Thymus (tissue), 14 donors: ENCODE data around the gene RIMKLB. TPM values are rescaled to one million over a fixed set of nuclear protein-coding genes. Genes with fewer than 3 reads are reported as not detected.
A peak's percentile ranks its signal among the peaks of the same experiment; 100 is the strongest.

ENCODE experiments used
- DNase-seq, 9 donors: peaks; one replicate each; pipeline ENCODE4 v3.0.0-alpha.2; 2013; ENCODE audit warnings: low spot score in 9 of 9, low read depth in 6 of 9, missing footprints in 1 of 9
- H3K27ac ChIP-seq, 2 donors: one replicate each; pipeline ENCODE4 v1.5.1; 2013; ENCODE audit warnings: control low read depth in 1 of 2, low read depth in 1 of 2, low read length in 1 of 2, mild to moderate bottlenecking in 1 of 2, moderate library complexity in 1 of 2
- H3K27me3 ChIP-seq, 2 donors: one replicate each; pipeline ENCODE4 v1.5.1; 2013; ENCODE audit warnings: low read length in 1 of 2; ENCODE audit not compliant: control insufficient read depth in 2 of 2, insufficient read depth in 1 of 2
- H3K36me3 ChIP-seq, 2 donors: one replicate each; pipeline ENCODE4 v1.5.1; 2013; ENCODE audit warnings: low read length in 1 of 2, mild to moderate bottlenecking in 1 of 2, moderate library complexity in 1 of 2; ENCODE audit not compliant: control insufficient read depth in 2 of 2, insufficient read depth in 2 of 2
- H3K4me1 ChIP-seq, 2 donors: one replicate each; pipeline ENCODE4 v1.5.1; 2013; ENCODE audit warnings: low read length in 2 of 2; ENCODE audit not compliant: control insufficient read depth in 2 of 2, insufficient read depth in 2 of 2
- H3K4me3 ChIP-seq, 2 donors: one replicate each; pipeline ENCODE4 v1.5.1; 2013; ENCODE audit warnings: low read length in 2 of 2, control low read depth in 1 of 2, mild to moderate bottlenecking in 1 of 2
- H3K9me3 ChIP-seq, 2 donors: one replicate each; pipeline ENCODE4 v1.5.1; 2013; ENCODE audit warnings: low read length in 1 of 2, mild to moderate bottlenecking in 1 of 2; ENCODE audit not compliant: control insufficient read depth in 2 of 2, insufficient read depth in 1 of 2
- WGBS: extraction: QIAGEN DNeasy Blood & Tissue Kit; methylation state at CpG from one replicate; pipeline ENCODE4 v1.1.7; 2013; 5-methylcytosine and 5-hydroxymethylcytosine counted together
- long read RNA-seq, 10 donors: transcript quantifications; one replicate each; lab custom pipeline, GENCODE V29; 2026
- polyA plus RNA-seq: library from polyadenylated mRNA; stranded (reverse); fragments of 200-250 nt; gene quantifications from one replicate; pipeline ENCODE4 v1.2.3, GENCODE V29; 2013
- total RNA-seq: library from RNA; stranded (reverse); fragments of 120-200 nt; gene quantifications from one replicate; pipeline ENCODE4 v1.2.4, GENCODE V29; 2013
- donor health status: healthy.

The RIMKLB gene
- total RNA-seq (44.1 TPM), polyA plus RNA-seq (95.5 TPM)
- long read RNA-seq, donor 1, transcript RIMKLB-203 (2 exons, 1,893 nt) = major isoform, 5 of 5 reads
- long read RNA-seq, donor 1, partial matches to known transcripts = 0 of 5 reads
- long read RNA-seq, donor 1, other reads (novel, unspliced or antisense) = 0 of 5 reads
- long read RNA-seq, donor 2 = 0 reads
- long read RNA-seq, donor 3, transcript RIMKLB-203 (2 exons, 1,893 nt) = major isoform, 14 of 19 reads
- long read RNA-seq, donor 3, transcript RIMKLB-205 (6 exons, 2,236 nt) = minor isoform, 5 of 19 reads
- long read RNA-seq, donor 3, partial matches to known transcripts = 0 of 19 reads
- long read RNA-seq, donor 3, other reads (novel, unspliced or antisense) = 0 of 19 reads
- long read RNA-seq, donor 4, transcript RIMKLB-203 (2 exons, 1,893 nt) = major isoform, 9 of 12 reads
- long read RNA-seq, donor 4, partial matches to known transcripts = 0 of 12 reads
- long read RNA-seq, donor 4, other reads (novel, unspliced or antisense) = 0 of 12 reads
- long read RNA-seq, donor 5, full-length matches to known transcripts = 39 of 59 reads
- long read RNA-seq, donor 5, partial matches to known transcripts = 20 of 59 reads
- long read RNA-seq, donor 5, other reads (novel, unspliced or antisense) = 0 of 59 reads
- long read RNA-seq, donor 6, transcript RIMKLB-205 (6 exons, 2,236 nt) = minor isoform, 8 of 21 reads
- long read RNA-seq, donor 6, transcript RIMKLB-203 (2 exons, 1,893 nt) = major isoform, 12 of 21 reads
- long read RNA-seq, donor 6, partial matches to known transcripts = 0 of 21 reads
- long read RNA-seq, donor 6, other reads (novel, unspliced or antisense) = 0 of 21 reads
- long read RNA-seq, donor 7, transcript RIMKLB-203 (2 exons, 1,893 nt) = major isoform, 9 of 15 reads
- long read RNA-seq, donor 7, partial matches to known transcripts = 5 of 15 reads
- long read RNA-seq, donor 7, other reads (novel, unspliced or antisense) = 0 of 15 reads
- long read RNA-seq, donor 8, transcript RIMKLB-205 (6 exons, 2,236 nt) = major isoform, 5 of 7 reads
- long read RNA-seq, donor 8, partial matches to known transcripts = 0 of 7 reads
- long read RNA-seq, donor 8, other reads (novel, unspliced or antisense) = 0 of 7 reads
- long read RNA-seq, donor 9, transcript RIMKLB-203 (2 exons, 1,893 nt) = major isoform, 9 of 12 reads
- long read RNA-seq, donor 9, partial matches to known transcripts = 0 of 12 reads
- long read RNA-seq, donor 9, other reads (novel, unspliced or antisense) = 0 of 12 reads
- long read RNA-seq, donor 10, full-length matches to known transcripts = 11 of 11 reads
- long read RNA-seq, donor 10, partial matches to known transcripts = 0 of 11 reads
- long read RNA-seq, donor 10, other reads (novel, unspliced or antisense) = 0 of 11 reads

GRCh38 chr12:8697476-8698131, at the start of gene RIMKLB:
RIMKLB (plus strand) TSS chr12:8697991; CDS start chr12:8713867, 15,876 bp downstream.
- H3K27me3 ChIP-seq = no peaks in the 10 kb centered on the region
- H3K27ac ChIP-seq = peak within 1 kb of the TSS; percentile 90 to 93
- DNase-seq = peak in 8 of 9 donors; percentile 55 to 92 (median 80)
- under 1% methylated on average over 88 of the region's 88 CpGs for WGBS
- H3K4me3 ChIP-seq = peak within 1 kb of the TSS; percentile 87 to 94
- H3K4me1 ChIP-seq = peaks cover 9 to 27% of the 10 kb centered on the region in 2 donors
- H3K9me3 ChIP-seq = no peaks in the 10 kb centered on the region
- peaks cover 0 to 3% of the 10 kb centered on the region in 2 donors for H3K36me3 ChIP-seq

GRCh38 chr12:8648576-8649205, 49.1 kb upstream of the RIMKLB start:
- Histone ChIP-seq H3K27ac (peak overlapping the region in 1 of 2 donors; percentile 87), H3K36me3 (no peaks in the 10 kb centered on the region), H3K27me3 (no peaks in the 10 kb centered on the region), H3K4me3 (no peak overlapping the region), H3K4me1 (peaks cover 17 to 32% of the 10 kb centered on the region in 2 donors), H3K9me3 (no peaks in the 10 kb centered on the region)
- peak; percentile 36 to 84 (median 57) for DNase-seq
- WGBS = 42% methylated on average over 8 of the region's 8 CpGs

GRCh38 chr12:8655421-8655820, 42.4 kb upstream of the RIMKLB start:
- no peaks in the 10 kb centered on the region for H3K27me3 ChIP-seq
- no peaks in the 10 kb centered on the region for H3K9me3 ChIP-seq
- peaks cover 0 to 13% of the 10 kb centered on the region in 2 donors for H3K4me1 ChIP-seq
- H3K4me3 ChIP-seq = no peak overlapping the region
- no peak overlapping the region for H3K27ac ChIP-seq
- no peak for DNase-seq
- no peaks in the 10 kb centered on the region for H3K36me3 ChIP-seq
- 95% methylated on average over 6 of the region's 6 CpGs for WGBS

- 98% methylated on average over 1 of the region's 1 CpG for WGBS
- H3K4me1 ChIP-seq = peaks cover 0 to 13% of the 10 kb centered on the region in 2 donors
- H3K36me3 ChIP-seq = no peaks in the 10 kb centered on the region
- no peak overlapping the region for H3K27ac ChIP-seq
- no peaks in the 10 kb centered on the region for H3K27me3 ChIP-seq
- DNase-seq = no peak
- H3K9me3 ChIP-seq = no peaks in the 10 kb centered on the region
- no peak overlapping the region for H3K4me3 ChIP-seq
Measured at GRCh38 chr12:8658346-8658745, 39.4 kb upstream of the RIMKLB start.

GRCh38 chr12:8661016-8661415, 36.8 kb upstream of the RIMKLB start:
- Histone ChIP-seq H3K27me3 (no peaks in the 10 kb centered on the region), H3K4me3 (no peak overlapping the region), H3K36me3 (no peaks in the 10 kb centered on the region), H3K27ac (no peak overlapping the region), H3K4me1 (peaks cover 0 to 10% of the 10 kb centered on the region in 2 donors), H3K9me3 (no peaks in the 10 kb centered on the region)
- 97% methylated on average over 3 of the region's 3 CpGs for WGBS
- no peak for DNase-seq

GRCh38 chr12:8661751-8662150, 36.0 kb upstream of the RIMKLB start:
- H3K4me1 ChIP-seq = peaks cover 0 to 10% of the 10 kb centered on the region in 2 donors
- no peak overlapping the region for H3K27ac ChIP-seq
- DNase-seq = no peak
- 94% methylated on average over 3 of the region's 3 CpGs for WGBS
- no peaks in the 10 kb centered on the region for H3K36me3 ChIP-seq
- no peaks in the 10 kb centered on the region for H3K9me3 ChIP-seq
- H3K27me3 ChIP-seq = no peaks in the 10 kb centered on the region
- no peak overlapping the region for H3K4me3 ChIP-seq

GRCh38 chr12:8662593-8662992, 35.2 kb upstream of the RIMKLB start, which contains the start of gene MFAP5:
MFAP5 (minus strand) TSS chr12:8662826; CDS start chr12:8662104, 722 bp downstream.
- H3K36me3 ChIP-seq = no peaks in the 10 kb centered on the region
- H3K4me1 ChIP-seq = peaks cover 0 to 10% of the 10 kb centered on the region in 2 donors
- no peak for DNase-seq
- WGBS = 94% methylated on average over 6 of the region's 6 CpGs
- no peaks in the 10 kb centered on the region for H3K27me3 ChIP-seq
- no peak within 1 kb of the TSS for H3K27ac ChIP-seq
- H3K4me3 ChIP-seq = no peak within 1 kb of the TSS
- no peaks in the 10 kb centered on the region for H3K9me3 ChIP-seq
